Epithelial cell of proximal tubule (primary cell): Measurements from ENCODE around the gene VWC2. TPM values are rescaled to one million over a fixed set of nuclear protein-coding genes. Genes with fewer than 3 reads are reported as not detected.

ENCODE experiments used
- DNase-seq: peaks from one replicate; pipeline ENCODE4 v3.0.0-alpha.2; 2011; ENCODE audit warnings: low read depth
- H3K4me3 ChIP-seq: 2 replicates; pipeline ENCODE4 v1.5.1; 2011; ENCODE audit warnings: low read depth, mild to moderate bottlenecking, low read length
- CTCF ChIP-seq: conservative IDR thresholded peaks from 2 replicates; pipeline ENCODE4 v1.5.1; 2012; ENCODE audit warnings: low read depth, mild to moderate bottlenecking, low read length
- total RNA-seq: library from RNA; depleted of rRNA; stranded (reverse); fragments of >200 nt; gene quantifications from 2 replicates; pipeline ENCODE4 v1.2.3, GENCODE V29; 2015

VWC2 gene
- total RNA-seq, 1 donor from 2014 or later, result not detected

DNA sequence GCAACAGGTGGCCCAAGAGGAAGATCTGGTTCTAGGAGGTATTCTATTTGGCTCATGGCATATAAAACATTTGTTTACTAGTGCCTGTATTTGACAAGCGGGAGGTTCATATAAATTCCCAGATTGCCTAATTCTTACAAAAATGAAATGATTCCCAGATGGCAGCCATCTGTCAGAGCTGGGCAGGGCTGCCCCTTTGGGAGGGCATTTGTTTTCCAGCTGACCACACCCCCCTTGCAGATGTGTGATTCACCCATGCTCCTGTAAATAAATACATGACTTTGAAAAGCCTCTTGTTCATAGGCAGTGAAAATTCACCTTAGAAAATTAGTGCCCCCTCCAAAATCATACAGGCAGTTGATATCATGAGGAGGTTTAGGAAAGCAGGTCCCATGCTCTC lies 8.6 kb downstream of the VWC2 start:
- no peak for DNase-seq
- H3K4me3 ChIP-seq, result no peak overlapping the region

GRCh38 chr7:49783446-49783845 lies 10.0 kb downstream of the VWC2 start:
- H3K4me3 ChIP-seq, result no peak overlapping the region
- no peak for DNase-seq
- TF ChIP-seq CTCF, result no peak

More for the DNA sequence above, 8.6 kb downstream of the VWC2 start:
- no peak for TF ChIP-seq CTCF

GRCh38 chr7:49787980-49788379 lies 14.5 kb downstream of the VWC2 start:
- DNase-seq, result no peak
- H3K4me3 ChIP-seq, result no peak overlapping the region
- TF ChIP-seq CTCF, result no peak

DNA sequence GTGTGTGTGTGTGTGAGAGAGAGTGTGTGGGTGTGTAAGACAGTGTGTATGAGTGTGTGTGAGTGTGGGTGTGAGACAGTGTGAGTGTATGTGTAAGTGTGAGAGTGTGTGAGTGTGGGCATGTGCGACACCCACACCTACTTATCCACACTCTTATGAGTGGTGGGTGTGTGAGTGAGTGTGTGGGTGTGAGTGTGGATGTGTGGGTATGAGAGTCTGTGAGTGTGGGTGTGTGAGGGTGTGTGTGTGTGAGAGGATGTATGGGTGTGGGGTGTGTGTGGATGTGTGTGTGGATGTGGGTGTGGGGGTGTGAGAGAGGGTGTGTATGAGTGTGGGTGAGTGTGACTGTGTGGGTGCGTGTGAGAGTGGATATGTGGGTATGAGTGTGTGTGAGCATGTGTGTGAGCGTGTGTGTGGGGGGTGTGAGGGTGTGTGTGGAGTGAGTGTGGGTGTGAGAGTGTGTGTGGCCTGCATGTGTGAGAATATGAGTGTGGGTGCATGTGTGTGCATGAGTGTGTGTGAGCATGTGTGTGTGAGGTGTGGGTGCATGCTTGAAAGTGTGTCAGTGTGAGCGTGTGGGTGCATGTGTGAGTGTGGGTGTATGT lies 15.1 kb downstream of the VWC2 start:
- no peak overlapping the region for H3K4me3 ChIP-seq
- no peak for DNase-seq
- TF ChIP-seq CTCF, result no peak

- DNase-seq, result no peak
- no peak for TF ChIP-seq CTCF
- H3K4me3 ChIP-seq, result no peak overlapping the region
Observed at GRCh38 chr7:49789736-49790135, 16.3 kb downstream of the VWC2 start.

DNA sequence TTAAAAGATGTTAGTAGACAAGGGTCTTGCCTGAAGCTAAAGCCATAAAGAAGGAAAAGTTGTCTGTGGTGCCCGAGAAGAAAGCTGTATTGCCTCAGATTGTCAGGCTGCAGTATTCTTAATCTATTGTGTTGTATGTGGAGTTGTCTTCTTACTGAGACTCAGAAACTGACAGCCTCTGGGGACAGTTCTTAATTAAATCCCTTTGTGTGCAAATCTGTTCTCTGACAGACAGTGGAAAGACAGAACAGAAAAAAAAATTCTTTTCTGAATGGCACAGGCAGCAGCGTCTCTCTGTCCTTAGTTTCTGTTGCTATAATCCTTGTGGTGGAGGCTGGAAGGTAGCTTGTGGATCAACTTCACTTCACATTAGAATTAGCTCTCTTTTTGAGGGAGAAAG lies 16.8 kb downstream of the VWC2 start:
- no peak for DNase-seq
- no peak for TF ChIP-seq CTCF
- H3K4me3 ChIP-seq, result no peak overlapping the region

GRCh38 chr7:49791088-49791741 lies 17.8 kb downstream of the VWC2 start:
- H3K4me3 ChIP-seq, result no peak overlapping the region
- TF ChIP-seq CTCF, result peak; percentile 60
- DNase-seq, result no peak
